CD4-positive, alpha-beta T cell treated with Interleukin-4 for 4 hours (primary cell): Measurements from ENCODE around the gene COX5B.
A peak's percentile ranks its signal among the peaks of the same experiment; 100 is the strongest.
"Not testable (repeated sequence)": the region's sequence is repeated elsewhere in the genome, so short reads cannot be mapped to it uniquely, and the experiment has no call there.

Experiments
- DNase-seq: peaks from one replicate; pipeline ENCODE4 v3.0.0-alpha.2; 2020

The COX5B gene, protein sequence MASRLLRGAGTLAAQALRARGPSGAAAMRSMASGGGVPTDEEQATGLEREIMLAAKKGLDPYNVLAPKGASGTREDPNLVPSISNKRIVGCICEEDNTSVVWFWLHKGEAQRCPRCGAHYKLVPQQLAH

DNA sequence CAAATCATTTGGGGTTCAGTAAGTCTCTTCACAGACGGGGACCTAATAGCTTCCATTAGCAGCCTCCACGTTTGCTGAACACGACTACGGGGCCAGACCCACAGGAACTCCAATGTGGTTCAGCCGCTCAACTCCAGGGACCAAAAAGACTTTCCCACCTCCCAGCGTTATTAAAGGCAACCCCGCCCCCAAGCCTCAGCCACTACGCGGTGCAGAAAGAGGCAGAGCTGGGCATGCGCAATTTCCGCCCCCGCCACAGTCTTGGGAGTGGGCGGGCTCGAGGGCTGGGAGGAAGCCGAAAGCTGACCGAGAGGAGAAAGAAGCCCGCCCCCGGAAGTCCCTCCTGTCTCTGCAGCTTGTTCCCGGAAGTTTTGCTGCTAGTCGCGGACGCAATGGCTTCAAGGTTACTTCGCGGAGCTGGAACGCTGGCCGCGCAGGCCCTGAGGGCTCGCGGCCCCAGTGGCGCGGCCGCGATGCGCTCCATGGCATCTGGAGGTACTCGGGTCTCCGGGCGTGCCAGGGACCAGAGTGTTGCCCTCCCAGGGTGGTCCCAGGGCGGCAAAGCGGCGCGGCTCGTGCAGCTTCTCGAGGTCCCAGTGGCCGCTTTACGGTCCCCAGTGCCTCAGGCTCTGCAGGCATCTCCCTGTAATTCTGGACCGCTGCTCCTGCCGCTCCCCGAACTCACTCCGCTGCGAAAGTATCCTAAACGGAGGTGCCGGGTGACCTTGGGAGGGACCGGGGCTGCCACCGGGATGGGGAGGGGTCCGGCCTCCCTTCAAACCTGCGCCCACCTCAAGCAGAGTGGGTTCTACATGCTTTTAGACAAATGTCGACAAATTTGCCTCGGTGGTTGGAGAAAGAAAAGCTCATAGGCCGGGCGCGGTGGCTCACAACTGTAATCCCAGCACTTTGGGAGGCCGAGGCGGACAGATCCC lies at the start of gene COX5B:
TSS of gene COX5B (plus strand) at position 368 of the 935 bp plus-strand sequence. CDS start at position 393, 25 bp downstream.
- DNase-seq = peak; percentile 97

DNA sequence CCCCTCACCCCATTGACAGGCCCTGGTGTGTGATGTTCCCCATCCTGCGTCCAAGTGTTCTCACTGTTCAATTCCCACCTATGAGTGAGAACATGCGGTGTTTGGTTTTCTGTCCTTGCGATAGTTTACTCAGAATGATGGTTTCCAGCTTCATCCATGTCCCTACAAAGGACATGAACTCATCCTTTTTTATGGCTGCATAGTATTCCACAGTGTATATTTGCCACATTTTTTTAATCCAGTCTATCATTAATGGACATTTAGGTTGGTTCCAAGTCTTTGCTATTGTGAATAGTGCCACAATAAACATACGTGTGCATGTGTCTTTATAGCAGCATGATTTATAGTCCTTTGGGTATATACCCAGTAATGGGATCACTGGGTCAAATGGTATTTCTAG lies 49.7 kb upstream of the COX5B start:
- DNase-seq = not testable (repeated sequence)

DNA sequence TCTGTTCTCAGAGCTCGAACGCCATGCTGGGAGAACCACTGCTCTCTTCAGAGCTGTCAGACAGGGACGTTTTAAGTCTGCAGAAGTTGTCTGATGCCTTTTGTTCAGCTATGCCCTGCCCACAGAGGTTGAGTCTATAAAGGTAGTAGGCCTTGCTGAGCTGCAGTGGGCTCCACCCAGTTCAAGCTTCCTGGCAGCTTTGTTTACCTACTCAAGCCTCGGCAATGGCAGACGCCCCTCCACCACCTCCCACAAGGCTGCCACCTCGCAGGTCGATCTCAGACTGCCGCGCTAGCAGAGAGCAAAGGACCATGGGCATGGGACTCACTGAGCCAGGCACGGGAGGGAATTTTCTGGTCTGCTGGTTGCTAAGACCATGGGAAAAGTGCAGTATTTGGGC lies 44.3 kb upstream of the COX5B start:
- DNase-seq = not testable (repeated sequence)

DNA sequence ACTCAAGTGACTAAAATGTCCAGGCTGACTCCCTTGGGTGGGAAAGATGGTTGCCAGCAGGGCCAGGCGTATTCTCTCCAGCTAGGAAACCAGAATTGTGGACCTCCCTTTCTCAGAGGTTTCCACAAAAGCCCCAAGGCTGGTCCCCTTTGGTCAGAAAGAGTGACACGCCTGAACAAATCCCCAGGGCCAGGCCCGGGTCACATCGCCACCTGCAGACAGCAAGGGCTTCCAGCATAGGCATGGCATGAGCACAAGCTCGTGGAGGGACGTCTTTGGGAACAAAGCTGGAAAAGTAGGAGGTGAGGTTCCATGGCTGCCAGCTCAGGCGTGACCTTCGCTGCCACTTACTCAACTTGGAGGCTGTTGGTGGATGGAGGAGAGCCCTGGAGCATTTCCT lies 40.8 kb upstream of the COX5B start:
- DNase-seq = not testable (repeated sequence)

DNA sequence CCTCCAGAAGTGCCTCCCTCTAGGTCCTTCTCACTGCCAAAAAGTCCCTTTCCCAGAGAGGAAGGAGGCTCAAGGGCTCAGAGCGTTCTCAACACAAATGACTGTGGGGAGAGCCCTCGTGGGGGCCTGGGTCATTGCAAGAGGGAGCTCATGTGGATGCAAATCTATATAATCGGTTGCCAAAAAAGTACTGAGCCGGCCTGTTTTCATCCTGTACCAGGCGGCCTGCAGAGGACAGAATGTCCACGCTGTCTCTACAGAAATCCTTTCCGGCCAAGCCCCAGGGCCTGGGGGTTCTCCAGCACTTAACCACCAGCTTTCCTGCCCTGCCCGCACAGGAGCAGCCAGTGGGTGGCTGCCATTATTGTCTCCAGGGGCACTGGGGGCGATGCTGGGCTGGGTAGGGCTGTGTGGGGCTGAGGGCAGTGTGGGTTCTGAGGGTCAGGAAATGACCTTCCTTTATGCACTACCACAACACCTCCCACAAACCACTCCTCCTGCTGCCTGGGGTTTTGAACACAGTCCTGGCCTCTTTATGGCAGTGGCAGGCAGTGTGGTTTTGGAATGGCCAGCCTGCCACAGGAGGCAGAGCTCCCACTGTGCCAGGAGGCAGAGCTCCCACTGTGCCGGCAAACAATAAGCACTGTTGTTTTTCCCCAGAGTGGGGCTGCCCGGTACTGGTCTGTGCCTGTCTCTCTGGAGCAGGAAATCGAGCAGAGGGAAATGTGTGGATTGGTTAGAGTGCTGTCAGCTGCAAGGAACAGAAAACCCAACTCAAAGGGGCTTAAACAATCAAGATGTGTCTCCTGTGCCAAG lies 40.1 kb upstream of the COX5B start:
- DNase-seq = not testable (repeated sequence)

DNA sequence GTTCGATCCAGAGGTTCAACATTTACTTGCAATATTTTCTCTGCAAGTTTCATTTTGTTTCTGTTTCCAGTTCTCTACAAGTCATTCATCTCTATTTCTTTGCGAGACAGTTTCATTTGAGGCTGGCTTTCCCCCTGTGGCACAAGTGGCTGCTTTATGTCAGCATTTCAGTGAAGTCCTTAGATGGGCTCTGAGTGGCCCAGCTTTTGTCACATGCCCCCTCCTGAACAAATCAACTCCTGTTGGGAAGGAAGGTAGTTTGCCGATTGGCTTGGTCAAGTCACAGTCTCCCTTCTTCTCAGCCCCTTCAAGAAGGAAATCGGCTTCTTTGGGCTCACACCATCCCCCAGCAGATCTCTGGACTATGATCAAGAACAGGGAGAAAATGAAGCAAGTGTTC lies 37.1 kb upstream of the COX5B start:
- DNase-seq = not testable (repeated sequence)

DNA sequence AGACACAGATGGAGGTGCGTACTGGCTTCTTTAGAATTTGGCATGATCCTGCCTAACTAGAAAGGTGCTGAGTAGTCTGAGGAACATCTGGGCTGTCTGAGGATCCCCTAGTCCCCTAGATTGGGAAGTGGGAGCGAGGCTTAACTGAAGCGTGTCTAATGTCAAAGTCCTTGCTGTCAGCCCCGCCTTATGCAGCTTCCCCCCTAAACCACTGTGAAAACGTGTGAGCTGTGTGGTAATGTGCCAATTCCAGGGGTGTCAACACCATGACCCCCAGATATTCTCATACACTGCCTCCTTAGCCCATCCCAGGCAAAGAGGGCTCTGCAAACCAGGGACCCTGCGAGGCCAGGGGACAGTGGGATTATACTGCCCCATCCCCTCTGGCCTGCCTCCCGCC lies 34.0 kb upstream of the COX5B start:
- DNase-seq = not testable (repeated sequence)

DNA sequence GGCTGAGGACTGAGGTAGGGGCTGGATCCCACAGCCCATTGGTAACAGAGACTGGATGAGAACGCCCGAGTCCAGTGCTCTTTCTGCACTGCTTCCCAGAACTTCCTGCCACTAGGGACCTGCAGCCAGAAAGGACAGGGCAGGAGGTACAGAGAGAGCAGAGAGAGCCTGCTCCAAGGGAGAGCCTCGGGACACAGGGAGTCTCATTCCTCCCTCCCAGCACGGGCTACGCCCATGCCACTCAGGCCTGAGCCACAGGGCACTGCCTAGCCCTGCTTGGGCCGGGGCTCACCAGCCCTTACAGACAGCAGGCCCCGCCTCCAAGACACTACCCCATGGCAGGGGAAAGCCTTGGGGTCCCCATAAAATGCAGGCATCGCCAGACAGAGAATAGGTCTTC lies 30.1 kb upstream of the COX5B start:
- not testable (repeated sequence) for DNase-seq

DNA sequence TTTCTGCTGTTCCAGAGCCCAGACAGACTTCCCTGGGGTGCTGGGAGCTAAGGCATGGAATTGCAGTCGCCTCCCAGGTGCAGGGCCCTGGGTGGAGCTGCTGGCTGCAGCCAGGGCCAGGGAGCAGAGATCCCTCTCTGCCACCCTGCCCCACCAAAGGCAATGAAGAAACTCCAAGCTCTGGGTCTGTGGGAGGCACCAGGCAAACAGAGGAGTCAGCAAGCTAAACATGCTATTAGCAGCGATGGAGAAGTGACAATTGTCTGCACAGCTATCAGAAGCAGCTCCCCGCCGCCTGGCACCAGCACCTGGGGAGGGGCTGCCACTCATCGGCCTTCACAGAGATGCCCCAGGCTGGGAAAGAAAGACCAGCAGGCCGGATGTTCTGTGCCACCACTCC lies 28.0 kb upstream of the COX5B start:
- DNase-seq = no peak

DNA sequence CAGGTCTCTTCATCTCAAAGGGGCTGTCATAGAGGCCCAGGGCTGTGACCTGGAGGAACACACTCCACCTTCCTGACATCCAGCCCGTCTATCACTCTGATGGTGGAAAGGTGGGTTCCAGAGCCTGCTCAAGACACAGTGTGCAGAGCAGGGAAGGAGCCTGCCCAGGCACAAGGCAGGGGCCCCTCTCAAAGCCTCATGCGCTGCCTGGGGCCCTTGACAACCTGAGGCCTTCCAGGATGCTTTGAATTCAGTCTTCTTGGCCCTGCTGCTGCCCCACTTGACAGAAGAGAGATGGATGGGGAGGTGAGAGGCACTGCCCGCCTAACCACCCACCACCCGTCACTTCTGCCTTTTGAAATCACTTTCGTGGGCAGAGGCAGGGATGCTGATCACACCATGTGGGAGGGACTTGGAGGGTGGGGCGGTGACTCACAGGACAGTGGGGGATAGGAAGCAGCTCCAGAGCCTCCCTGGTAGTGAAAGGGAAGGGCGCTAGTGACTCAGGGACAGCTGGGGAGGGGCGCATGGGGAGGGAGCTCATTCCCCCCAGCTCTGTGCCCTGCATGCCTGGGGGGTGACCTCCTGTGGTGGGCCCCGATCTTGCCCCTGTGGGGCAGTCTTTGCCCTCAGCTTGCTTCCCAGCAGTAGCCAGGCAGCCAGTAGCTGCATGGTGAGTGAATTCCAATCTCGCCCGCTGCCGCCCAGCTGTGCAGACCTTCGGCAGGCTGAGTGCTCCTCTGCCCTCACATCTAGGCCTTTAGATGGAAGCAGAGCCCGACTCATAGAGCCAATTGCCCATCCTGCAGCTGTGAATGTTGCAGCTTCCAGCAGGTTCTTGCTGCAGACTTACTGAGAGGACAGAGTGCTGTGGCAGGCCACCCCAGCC lies 26.7 kb upstream of the COX5B start:
- DNase-seq = not testable (repeated sequence)

DNA sequence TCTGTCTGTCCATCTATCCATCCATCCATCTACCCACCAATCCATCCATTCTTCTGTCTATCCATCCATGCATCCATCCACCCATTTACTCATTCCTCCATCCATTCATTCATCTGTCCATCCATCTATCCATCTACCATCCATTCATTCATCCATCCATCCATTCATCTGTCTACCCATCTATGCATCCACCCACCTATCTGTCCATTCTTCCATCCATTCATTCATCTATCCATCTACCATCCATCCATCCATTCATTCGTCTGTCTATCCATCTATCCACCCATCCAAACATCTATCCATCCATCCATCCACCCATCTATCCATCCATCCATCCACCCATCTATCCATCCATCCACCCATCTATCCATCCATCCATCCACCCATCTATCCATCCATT lies 25.4 kb upstream of the COX5B start:
- not testable (repeated sequence) for DNase-seq

DNA sequence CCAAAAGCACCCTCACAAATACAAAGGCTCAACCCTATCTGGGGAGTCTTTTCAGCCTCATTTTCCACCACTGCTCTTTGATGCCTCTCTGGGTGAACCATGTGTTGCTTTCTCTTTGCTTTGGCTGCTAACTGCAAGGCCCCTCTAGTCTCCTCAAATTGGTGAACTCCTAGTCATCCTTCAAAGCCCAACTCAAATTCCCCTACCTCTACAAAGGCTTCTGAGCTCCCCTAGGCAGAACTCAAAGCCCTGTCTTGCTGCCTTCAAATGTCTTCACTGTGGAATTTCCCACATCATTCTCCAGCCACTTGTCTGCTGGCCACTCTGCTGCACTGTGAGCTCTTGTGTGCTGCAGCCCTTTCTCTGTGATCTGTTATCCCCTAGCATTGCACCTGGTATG lies 22.9 kb upstream of the COX5B start:
- DNase-seq = not testable (repeated sequence)

DNA sequence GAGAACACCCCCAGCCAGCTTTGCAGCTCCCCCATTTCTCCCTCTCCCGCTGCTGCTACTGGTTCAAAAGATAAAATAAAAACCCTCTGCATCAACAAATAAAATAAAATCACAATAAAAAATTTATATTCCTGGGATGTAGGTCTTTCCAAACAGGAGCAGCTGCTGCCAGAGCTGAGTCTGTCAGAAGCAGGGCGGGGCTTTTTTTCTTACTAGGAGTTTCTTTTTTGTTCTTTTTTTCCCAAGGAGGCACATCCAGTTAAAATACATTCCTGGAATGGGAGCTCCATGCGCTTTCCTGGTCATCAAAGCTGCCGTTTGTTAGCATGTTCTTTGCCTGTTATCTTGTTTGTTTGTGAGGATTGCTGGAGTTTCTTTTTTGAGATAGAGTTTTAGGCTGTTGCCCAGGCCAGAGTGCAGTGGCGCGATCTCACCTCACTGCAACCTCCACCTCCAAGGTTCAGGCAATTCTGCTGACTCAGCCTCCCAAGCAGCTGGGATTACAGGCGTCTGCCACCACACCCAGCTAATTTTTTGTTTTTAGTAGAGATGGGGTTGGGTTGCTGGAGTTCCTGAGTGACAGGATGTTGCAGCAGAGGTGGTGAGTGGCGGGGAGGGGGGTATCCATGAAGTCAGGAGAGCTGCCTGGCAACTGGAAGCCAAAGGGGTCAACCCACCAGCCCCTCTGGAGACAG lies 20.4 kb upstream of the COX5B start:
- DNase-seq = not testable (repeated sequence)

DNA sequence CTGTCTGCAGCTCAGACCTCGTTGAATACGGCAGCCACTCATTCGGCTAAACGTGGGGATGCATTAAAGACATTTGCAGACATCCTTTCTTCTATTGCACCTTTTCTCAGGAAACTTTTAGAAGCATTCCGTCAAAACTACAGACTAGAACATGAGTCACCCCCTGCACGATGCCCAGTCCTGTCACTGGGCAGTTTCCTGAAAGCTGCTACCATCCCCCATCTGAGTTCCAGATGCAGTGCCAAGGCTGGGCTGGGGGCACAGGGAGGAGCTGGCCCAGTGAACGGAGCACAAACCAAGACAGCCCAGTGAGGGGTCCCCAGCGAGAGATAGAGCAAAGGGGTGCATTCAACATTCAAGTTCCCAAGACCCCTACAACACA lies 19.8 kb upstream of the COX5B start:
- not testable (repeated sequence) for DNase-seq

DNA sequence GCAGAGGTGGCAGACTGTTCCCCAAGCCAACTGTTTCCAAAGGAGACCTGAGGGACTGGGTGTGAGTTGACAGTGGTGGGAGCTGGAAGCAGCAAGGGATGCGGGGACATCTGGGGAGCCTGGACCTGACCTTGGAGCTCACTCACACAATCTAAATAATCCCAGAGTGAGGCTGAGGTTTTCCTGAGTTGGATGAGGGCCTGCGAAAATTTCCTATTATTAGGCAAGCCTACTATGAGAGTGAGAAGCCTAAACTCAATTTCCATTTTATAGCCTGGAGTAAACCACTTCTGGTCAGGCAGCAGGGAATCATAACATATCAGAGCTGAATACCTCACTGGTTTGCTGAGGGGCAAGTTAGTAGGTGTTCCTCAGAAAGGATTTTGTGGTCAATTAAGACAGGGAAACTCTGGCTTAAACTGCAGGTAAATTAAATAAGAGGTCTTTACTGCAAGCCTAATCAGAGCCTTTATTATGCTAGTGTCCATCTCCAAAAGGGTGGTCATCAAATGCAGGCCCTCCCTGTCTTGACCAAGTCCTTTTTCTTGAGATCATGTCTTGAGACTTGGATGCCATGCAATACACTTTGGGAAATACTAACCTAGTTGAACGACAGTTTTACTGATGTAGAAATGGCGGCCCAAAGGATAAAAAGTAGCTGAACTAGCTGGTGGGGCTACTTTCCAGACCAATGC lies 1.7 kb upstream of the COX5B start:
- DNase-seq = no peak

DNA sequence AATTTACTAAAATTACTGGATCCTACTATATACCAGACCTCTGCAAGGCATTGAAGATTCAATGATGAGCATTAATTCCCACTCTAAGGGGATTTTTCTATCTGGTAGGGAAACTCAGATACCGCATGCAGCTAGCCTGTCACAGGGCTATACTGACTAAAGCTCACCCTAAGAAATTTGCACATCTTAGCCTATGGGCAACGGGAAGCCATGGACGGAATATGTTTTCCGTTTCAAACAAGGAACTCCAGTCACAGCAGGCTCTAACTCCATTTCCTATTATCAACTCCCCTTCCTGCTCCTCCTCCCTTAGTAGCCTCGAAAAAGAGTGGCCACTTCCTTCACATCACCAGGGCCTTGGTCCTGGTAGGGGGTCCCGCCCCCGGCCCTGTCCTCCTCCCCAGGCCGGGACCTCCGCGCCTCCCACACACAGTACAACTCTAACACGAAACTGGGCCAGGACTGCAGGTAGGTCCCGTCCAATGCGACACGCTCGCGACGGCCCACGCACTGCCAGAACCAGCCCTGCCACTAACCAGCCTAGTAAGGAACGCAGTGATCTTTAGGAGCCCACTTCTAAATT lies 659 bp upstream of the COX5B start:
- no peak for DNase-seq

DNA sequence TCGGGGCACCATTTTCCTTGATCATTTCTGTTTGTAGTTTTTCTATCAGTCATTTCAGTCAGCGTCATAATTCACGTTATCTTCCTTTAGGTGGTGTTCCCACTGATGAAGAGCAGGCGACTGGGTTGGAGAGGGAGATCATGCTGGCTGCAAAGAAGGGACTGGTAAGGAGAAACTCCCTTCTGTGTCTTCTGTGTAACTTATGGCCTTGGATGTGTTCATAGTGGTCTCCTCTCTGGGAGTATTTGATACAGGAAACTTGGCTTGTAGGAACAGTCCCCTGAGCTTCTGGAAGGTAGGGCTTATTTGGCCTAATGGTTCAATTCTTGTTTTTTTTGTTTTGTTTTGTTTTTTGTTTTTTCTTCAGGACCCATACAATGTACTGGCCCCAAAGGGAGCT lies 1.1 kb downstream of the COX5B start:
- no peak for DNase-seq

DNA sequence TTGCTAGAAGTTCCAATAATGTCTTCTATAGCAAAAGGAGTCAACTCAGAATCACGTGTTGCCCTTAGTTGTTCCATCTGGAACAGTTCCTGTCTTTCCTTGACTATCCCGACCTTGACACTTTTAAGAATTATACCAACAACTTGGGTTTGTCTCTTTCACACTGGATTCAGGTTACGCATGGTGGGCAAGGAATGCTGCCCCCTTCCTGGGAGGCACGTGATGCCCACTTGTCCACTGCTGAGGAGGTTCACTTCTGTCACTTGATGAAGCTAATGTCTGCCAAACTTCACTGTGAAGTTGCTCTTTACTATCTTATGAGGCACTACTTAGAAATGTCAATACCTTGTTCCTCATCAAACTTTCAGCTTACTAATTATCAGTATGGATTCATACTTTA lies 5.3 kb downstream of the COX5B start:
- no peak for DNase-seq

DNA sequence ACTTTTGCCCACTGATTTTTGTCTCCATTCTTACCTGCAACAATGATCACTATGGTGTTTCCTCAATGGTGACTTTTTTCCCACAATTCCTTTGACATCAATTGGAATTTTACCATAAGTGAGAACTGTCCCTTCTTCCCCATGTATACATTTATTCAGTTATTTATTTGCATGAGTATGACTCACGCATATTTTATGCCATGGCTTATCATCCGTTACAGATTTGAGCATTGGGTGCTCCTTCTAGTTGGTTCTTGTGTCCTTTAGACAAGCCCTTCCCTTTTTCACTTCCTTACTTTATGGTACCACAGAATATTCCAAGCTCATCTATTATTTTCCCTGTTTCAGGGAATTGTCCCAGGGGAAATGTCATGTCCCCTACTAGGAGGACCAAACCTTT lies 7.6 kb downstream of the COX5B start:
- DNase-seq = no peak

DNA sequence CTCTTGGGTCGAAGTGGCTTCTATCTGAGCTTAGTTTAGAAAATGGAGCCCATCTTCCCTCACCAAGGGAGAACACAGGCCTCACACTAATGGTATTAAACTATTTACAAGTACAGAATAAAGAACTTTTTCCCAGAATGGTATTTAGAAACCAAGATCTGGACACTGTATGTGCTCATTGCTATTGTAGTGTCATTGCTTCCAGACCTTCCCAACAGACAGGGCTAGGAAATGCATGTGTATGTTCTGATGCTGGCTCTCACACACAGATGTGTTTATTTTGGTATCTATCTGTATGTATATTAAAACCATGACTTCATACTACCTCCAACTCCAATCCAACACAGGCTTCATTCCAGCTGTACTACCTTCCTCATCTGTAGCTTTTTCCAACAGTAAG lies 8.0 kb downstream of the COX5B start:
- no peak for DNase-seq

DNA sequence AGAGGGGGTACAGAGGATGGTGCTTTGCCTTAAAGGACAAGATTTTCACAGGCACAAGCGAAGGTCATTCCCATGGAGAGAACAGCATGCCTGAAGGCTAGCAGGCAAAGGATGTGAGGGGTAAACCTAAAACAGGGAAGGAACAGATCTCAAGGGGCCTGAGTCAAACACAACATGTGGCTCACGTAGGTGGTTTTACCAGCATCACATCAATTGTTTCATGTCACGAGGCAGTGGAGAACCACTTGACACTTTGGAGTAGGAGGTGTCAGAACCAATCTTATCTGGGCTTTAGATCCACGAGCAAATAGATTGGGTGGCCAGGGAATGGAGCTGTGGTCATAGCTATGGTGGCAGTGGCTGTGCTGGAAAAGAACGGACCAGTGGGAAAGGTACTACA lies 8.4 kb downstream of the COX5B start:
- no peak for DNase-seq
